OCI-LY1 (cell line): ENCODE measurements around the gene SMARCD2.

Experiments
- H2AFZ ChIP-seq: fragments of 200-600 bp; sonication (generic), shearing (Covaris generic); 2 replicates; pipeline ENCODE4 v1.6.0; 2014; ENCODE audit warnings: antibody characterized with exemption, mild to moderate bottlenecking, low read length
- H3F3A ChIP-seq: fragments of 200-600 bp; sonication (generic), shearing (Covaris generic); 2 replicates; pipeline ENCODE4 v1.6.0; 2014; ENCODE audit warnings: mild to moderate bottlenecking, antibody characterized with exemption, low read length, moderate library complexity; ENCODE audit not compliant: insufficient read depth
- H3K27ac ChIP-seq: fragments of 200-600 bp; sonication (generic); 2 replicates; pipeline ENCODE4 v1.5.1; 2014; ENCODE audit warnings: low read length, mixed run types, mild to moderate bottlenecking, low read depth; ENCODE audit not compliant: poor library complexity, severe bottlenecking
- H3K27me3 ChIP-seq: fragments of 200-600 bp; sonication (generic); 2 replicates; pipeline ENCODE4 v1.6.0; 2014; ENCODE audit warnings: antibody characterized with exemption, mild to moderate bottlenecking, low read length, moderate library complexity; ENCODE audit not compliant: insufficient read depth
- H3K36me3 ChIP-seq: fragments of 200-600 bp; sonication (generic); 2 replicates; pipeline ENCODE4 v1.6.1; 2014; ENCODE audit warnings: mild to moderate bottlenecking, antibody characterized with exemption, low read length, moderate library complexity, mixed read lengths; ENCODE audit not compliant: insufficient read depth
- H3K4me1 ChIP-seq: fragments of 200-600 bp; sonication (generic); 2 replicates; pipeline ENCODE4 v1.5.1; 2014; ENCODE audit warnings: mild to moderate bottlenecking, low read length, moderate library complexity; ENCODE audit not compliant: insufficient read depth, severe bottlenecking
- H3K4me2 ChIP-seq: fragments of 200-600 bp; sonication (generic), shearing (Covaris generic); 2 replicates; pipeline ENCODE4 v1.6.1; 2014; ENCODE audit warnings: low read length
- H3K4me3 ChIP-seq: fragments of 200-600 bp; sonication (generic); 2 replicates; pipeline ENCODE4 v1.5.1; 2014; ENCODE audit warnings: low read length, low read depth, mild to moderate bottlenecking, mixed read lengths; ENCODE audit not compliant: poor library complexity, severe bottlenecking
- H3K79me2 ChIP-seq: fragments of 200-600 bp; shearing (Covaris generic); 2 replicates; pipeline ENCODE4 v1.6.1; 2016; ENCODE audit warnings: mixed run types, low read length, mixed read lengths; ENCODE audit not compliant: insufficient read depth
- H3K9ac ChIP-seq: fragments of 200-600 bp; sonication (generic), shearing (Covaris generic); 2 replicates; pipeline ENCODE4 v1.6.1; 2014; ENCODE audit warnings: mild to moderate bottlenecking, low read length, mixed read lengths
- H3K9me2 ChIP-seq: fragments of 200-600 bp; sonication (generic), shearing (Covaris generic); 2 replicates; pipeline ENCODE4 v1.6.1; 2014; ENCODE audit warnings: low read depth, mild to moderate bottlenecking, low read length, mixed read lengths
- H3K9me3 ChIP-seq: fragments of 200-600 bp; shearing (Covaris generic); 2 replicates; pipeline ENCODE4 v1.6.1; 2014; ENCODE audit warnings: low read length, mixed read lengths
- H4K20me1 ChIP-seq: fragments of 200-600 bp; sonication (generic), shearing (Covaris generic); 2 replicates; pipeline ENCODE4 v1.6.0; 2016; ENCODE audit warnings: mild to moderate bottlenecking, low read length; ENCODE audit not compliant: insufficient read depth
- CTCF ChIP-seq: fragments of 200-600 bp; sonication (generic), shearing (Covaris generic); IDR thresholded peaks from 2 replicates; pipeline ENCODE4 v1.5.1; 2017; ENCODE audit warnings: mild to moderate bottlenecking, antibody characterized with exemption, low read length, moderate library complexity, mixed read lengths
- EZH2 ChIP-seq: fragments of 200-600 bp; sonication (generic), shearing (Covaris generic); IDR thresholded peaks from 2 replicates; pipeline ENCODE4 v1.8.0; 2017; ENCODE audit warnings: borderline replicate concordance, mixed run types, mild to moderate bottlenecking, antibody characterized with exemption, low read length, moderate library complexity, mixed read lengths

Gene SMARCD2

GRCh38 chr17:63842173-63842539 is 329 bp downstream of the SMARCD2 start:
- Histone ChIP-seq H3K4me2 (peak overlapping the region; percentile 83), H3K9me2 (no peaks in the 10 kb centered on the region), H3K9me3 (no peaks in the 10 kb centered on the region), H2AFZ (no peak overlapping the region), H4K20me1 (no peaks in the 10 kb centered on the region), H3K36me3 (peaks cover 8% of the 10 kb centered on the region; the same call in 1 of the 2 replicates), H3K27ac (peak overlapping the region; percentile 44), H3K79me2 (peaks cover 36% of the 10 kb centered on the region), H3K4me1 (peaks cover 49% of the 10 kb centered on the region), H3F3A (0 out of 2 replicates have a peak, but pooled peaks cover 6% of the 10 kb centered on the region), H3K9ac (peak overlapping the region; percentile 89), H3K27me3 (no peaks in the 10 kb centered on the region), H3K4me3 (peak overlapping the region; percentile 95)
- TF ChIP-seq EZH2 (no peak), CTCF (no peak)

- Histone ChIP-seq H3K9me3 (no peaks in the 10 kb centered on the region), H3K27me3 (no peaks in the 10 kb centered on the region), H3K36me3 (peaks cover 14% of the 10 kb centered on the region; the same call in 1 of the 2 replicates), H3K4me2 (peak overlapping the region; percentile 83), H3K9me2 (no peaks in the 10 kb centered on the region), H3F3A (0 out of 2 replicates have a peak, but pooled peaks cover 6% of the 10 kb centered on the region), H3K79me2 (peaks cover 36% of the 10 kb centered on the region), H3K27ac (peak overlapping the region; percentile 44), H2AFZ (no peak overlapping the region), H3K4me3 (peak overlapping the region; percentile 95), H4K20me1 (no peaks in the 10 kb centered on the region), H3K4me1 (peaks cover 49% of the 10 kb centered on the region), H3K9ac (peak overlapping the region; percentile 89)
- TF ChIP-seq EZH2 (no peak), CTCF (no peak)
Measured at GRCh38 chr17:63841350-63842172, 924 bp downstream of the SMARCD2 start.

GRCh38 chr17:63840591-63841349 is 1.7 kb downstream of the SMARCD2 start:
- Histone ChIP-seq H3K9me2 (no peaks in the 10 kb centered on the region), H3K4me2 (peak overlapping the region; percentile 83), H3K9me3 (no peaks in the 10 kb centered on the region), H3F3A (0 out of 2 replicates have a peak, but pooled peaks cover 6% of the 10 kb centered on the region), H3K79me2 (peaks cover 36% of the 10 kb centered on the region), H3K27me3 (no peaks in the 10 kb centered on the region), H3K9ac (peak overlapping the region; percentile 89), H3K27ac (peak overlapping the region; percentile 44), H2AFZ (no peak overlapping the region), H3K4me1 (peaks cover 49% of the 10 kb centered on the region), H3K4me3 (peak overlapping the region; percentile 95), H4K20me1 (no peaks in the 10 kb centered on the region), H3K36me3 (peaks cover 22% of the 10 kb centered on the region)
- TF ChIP-seq CTCF (no peak), EZH2 (no peak)
